GM12873 (cell line): ENCODE measurements around the gene PON2.

Experiments used
- CTCF ChIP-seq: IDR thresholded peaks from 2 replicates; pipeline ENCODE4 v1.5.1; 2012; ENCODE audit warnings: low read depth, mild to moderate bottlenecking, moderate library complexity, low read length, control low read depth; ENCODE audit not compliant: insufficient read depth; ENCODE audit errors: missing control alignments

Gene PON2

DNA sequence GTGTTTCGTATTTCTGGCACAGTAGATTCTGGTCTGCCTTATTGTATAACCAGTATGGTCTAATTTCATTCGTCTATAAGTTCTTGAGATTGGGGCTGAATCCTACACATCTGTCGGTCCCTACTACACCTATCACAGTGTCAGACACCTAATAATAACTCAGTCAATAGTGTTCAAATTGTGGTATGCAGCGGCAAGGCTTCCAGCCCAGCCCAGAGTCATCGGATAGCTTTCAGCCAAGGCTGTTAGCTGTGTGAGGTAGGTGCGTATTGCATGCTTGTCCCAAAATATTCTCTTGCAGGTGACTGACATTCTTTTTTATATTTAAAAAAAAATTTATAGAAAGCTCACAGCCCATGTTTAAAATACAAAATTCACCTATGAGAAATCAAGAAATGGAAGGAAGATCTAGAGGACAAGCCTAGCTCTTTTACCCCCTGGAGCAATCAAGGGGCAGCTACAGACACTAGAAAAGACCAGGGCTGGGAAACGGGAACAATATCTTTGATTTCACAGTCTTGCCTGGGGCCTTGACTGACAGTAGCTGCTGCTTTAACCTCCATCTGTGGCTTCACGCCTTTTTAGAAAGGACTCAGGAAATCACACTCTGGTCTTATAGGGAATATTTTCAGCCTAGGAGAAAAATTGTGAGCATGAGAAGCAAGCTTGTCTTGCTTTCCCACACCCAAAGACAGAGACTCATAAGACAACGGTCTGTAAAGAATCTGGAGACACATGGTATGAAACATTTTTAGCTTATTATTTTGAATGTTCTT is 41.4 kb upstream of the PON2 start:
- TF ChIP-seq CTCF = no peak

DNA sequence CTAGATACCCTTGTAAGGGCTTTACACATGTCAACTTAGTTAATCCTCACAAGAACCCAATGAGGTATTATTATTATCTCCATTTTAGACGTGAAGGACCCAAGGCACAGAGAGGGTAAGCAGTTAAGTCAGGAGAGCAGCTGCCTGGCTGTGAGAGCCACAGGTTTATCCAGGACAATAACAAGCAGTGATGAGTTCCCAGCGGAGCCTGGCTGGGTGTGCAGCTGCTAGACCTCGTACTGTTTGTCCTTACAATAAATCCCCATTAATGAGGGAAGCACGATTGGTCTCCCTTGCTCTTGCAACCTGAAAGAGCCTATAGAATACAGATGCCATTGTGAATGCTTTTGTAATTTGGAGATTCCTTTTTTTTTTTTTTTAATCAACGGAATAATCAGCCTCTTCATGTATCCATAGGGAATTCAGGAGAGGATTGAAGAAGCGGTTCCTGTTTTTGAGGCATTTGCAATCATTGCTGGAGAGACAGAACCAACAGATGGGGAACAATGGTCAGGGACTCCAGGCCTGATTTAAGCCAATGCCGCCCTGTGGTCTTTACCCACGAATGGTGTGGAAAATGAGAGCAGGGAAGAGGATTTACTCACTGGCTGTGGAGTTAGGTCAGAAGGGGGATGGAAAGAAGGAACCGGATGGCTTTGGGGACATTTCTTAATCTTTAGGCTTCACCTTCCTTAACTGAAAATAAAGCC is 38.6 kb upstream of the PON2 start:
- no peak for TF ChIP-seq CTCF

- TF ChIP-seq CTCF = no peak
These were observed 37.8 kb upstream of the PON2 start for GRCh38 chr7:95472581-95473161.

DNA sequence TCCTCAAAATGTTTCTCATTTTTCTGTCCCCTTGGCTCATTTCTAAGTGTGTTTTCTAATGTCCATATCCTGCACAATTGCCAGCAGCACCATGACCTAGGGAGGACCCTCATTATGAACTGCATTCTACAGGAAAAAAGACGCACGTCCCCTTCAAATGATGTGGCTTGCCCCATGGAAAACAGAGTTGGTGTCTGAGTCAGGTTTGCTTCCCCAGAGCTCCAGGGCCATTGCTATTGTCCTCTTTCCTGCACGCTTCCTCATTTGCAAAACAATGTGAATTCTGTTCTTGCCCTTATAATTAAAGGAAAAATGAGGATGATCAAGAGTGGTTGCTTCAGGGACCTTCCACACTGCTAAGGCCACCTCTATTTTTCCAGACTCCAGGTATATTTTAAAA is 36.2 kb upstream of the PON2 start:
- TF ChIP-seq CTCF = no peak

DNA sequence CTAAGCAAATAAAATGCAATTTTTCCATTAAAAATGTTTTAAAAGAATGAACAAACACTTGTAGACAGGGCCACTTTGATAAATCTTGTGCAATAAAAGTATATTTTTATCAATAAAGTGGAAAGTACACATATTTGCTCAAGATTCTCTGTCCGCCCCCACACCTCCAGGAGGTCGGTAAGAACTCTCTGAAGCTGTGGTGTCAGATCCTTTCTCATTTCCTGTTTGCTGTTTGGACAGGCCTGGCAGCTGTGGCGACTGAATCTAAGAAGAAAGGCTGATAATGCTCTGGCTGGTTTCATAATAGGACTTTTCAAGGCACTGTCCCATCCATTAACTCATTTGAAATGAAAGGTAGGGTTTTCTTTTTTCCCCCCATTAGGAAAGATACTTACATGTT is 35.6 kb upstream of the PON2 start:
- no peak for TF ChIP-seq CTCF

DNA sequence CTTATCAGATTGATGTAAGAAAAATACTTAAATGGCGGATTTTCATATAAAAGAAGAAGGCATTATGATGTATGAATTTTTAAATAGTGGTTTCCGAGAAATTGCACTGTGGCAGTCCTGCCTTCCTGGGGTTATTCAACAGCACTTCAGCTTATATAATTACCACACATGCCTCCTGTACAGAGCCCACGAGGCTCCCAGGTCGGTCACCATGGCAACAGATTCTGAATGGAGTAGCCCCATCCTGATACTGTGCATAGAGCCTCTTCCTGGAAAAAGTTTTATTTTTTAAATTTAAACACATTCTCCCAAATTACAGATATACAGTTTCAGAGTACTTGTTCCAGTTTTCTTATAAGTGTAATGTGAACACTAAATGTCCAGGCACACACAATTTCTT is 35.0 kb upstream of the PON2 start:
- no peak for TF ChIP-seq CTCF

GRCh38 chr7:95469187-95469586 is 34.4 kb upstream of the PON2 start:
- no peak for TF ChIP-seq CTCF
